OCI-LY7 (cell line): ENCODE measurements around the gene IVNS1ABP. TPM values are rescaled to one million over a fixed set of nuclear protein-coding genes. Genes with fewer than 3 reads are reported as not detected.

Experiments used
- BruUV-seq: library from RNA; stranded (reverse); fragments of 400-500 nt; replicated peaks from 2 replicates; lab custom pipeline; 2021; lab: Mats Ljungman, UMichigan
- CTCF ChIA-PET: fragments of 300-600 bp; sonication (Branson Sonifier 250); formaldehyde crosslinking; loops from one replicate; lab custom pipeline; 2022; ENCODE audit warnings: antibody characterized with exemption; ENCODE audit not compliant: unreplicated experiment; lab: Charles Lee
- POLR2A ChIA-PET: fragments of 300-600 bp; sonication (Branson Sonifier 250); formaldehyde crosslinking; loops from one replicate; lab custom pipeline; 2022; ENCODE audit warnings: antibody characterized with exemption; lab: Charles Lee
- DNase-seq: peaks from one replicate; pipeline ENCODE4 v3.0.0-alpha.2; 2015; ENCODE audit warnings: low spot score
- H2AFZ ChIP-seq: fragments of 200-600 bp; sonication (generic), shearing (Covaris generic); 2 replicates; pipeline ENCODE4 v1.6.1; 2014; ENCODE audit warnings: mild to moderate bottlenecking, antibody characterized with exemption, low read length, moderate library complexity
- H3K27ac ChIP-seq: fragments of 200-600 bp; sonication (generic); 2 replicates; pipeline ENCODE4 v1.5.1; 2014; ENCODE audit warnings: mixed run types, low read depth, mild to moderate bottlenecking, moderate library complexity, low read length, inconsistent platforms; ENCODE audit not compliant: poor library complexity, severe bottlenecking
- H3K36me3 ChIP-seq: fragments of 200-600 bp; sonication (generic); 2 replicates; pipeline ENCODE4 v1.6.1; 2014; ENCODE audit warnings: mild to moderate bottlenecking, antibody characterized with exemption, low read length, moderate library complexity, mixed read lengths; ENCODE audit not compliant: insufficient read depth
- H3K4me1 ChIP-seq: fragments of 200-600 bp; sonication (generic); 2 replicates; pipeline ENCODE4 v1.5.1; 2014; ENCODE audit warnings: mild to moderate bottlenecking, low read length; ENCODE audit not compliant: insufficient read depth, poor library complexity, severe bottlenecking
- H3K4me2 ChIP-seq: fragments of 200-600 bp; sonication (generic); 2 replicates; pipeline ENCODE4 v1.6.1; 2014; ENCODE audit warnings: mild to moderate bottlenecking, low read length
- H3K4me3 ChIP-seq: fragments of 200-600 bp; sonication (generic); 2 replicates; pipeline ENCODE4 v1.5.1; 2014; ENCODE audit warnings: mild to moderate bottlenecking, low read depth, low read length; ENCODE audit not compliant: poor library complexity, severe bottlenecking
- H3K79me2 ChIP-seq: fragments of 200-600 bp; sonication (generic); 2 replicates; pipeline ENCODE4 v1.6.1; 2016; ENCODE audit warnings: low read depth, mild to moderate bottlenecking, low read length, moderate library complexity, mixed read lengths; ENCODE audit not compliant: insufficient read depth
- H3K9me2 ChIP-seq: fragments of 200-600 bp; sonication (generic); 2 replicates; pipeline ENCODE4 v1.6.1; 2016; ENCODE audit warnings: mild to moderate bottlenecking, low read length, mixed read lengths; ENCODE audit not compliant: insufficient read depth
- H3K9me3 ChIP-seq: fragments of 200-600 bp; sonication (generic); 2 replicates; pipeline ENCODE4 v1.6.1; 2014; ENCODE audit warnings: mild to moderate bottlenecking, mixed run types, low read length, mixed read lengths
- H4K20me1 ChIP-seq: fragments of 200-600 bp; sonication (generic); 2 replicates; pipeline ENCODE4 v1.6.1; 2014; ENCODE audit warnings: mild to moderate bottlenecking, antibody characterized with exemption, low read length, moderate library complexity, mixed read lengths; ENCODE audit not compliant: insufficient read depth
- CTCF ChIP-seq: fragments of 200-600 bp; sonication (generic); conservative IDR thresholded peaks from 2 replicates; pipeline ENCODE4 v1.5.1; 2014; ENCODE audit warnings: mild to moderate bottlenecking, antibody characterized with exemption, low read length, moderate library complexity, mixed read lengths
- EZH2phosphoT487 ChIP-seq: fragments of 200-600 bp; sonication (generic); IDR thresholded peaks from 2 replicates; pipeline ENCODE4 v1.6.1; 2018; ENCODE audit warnings: low read depth, borderline replicate concordance, mild to moderate bottlenecking, mixed run types, antibody characterized with exemption, low read length, moderate library complexity, mixed read lengths
- intact Hi-C: fragments of 100-400 bp; cut with micrococcal nuclease; formaldehyde crosslinking; loops from one replicate; pipeline ENCODE4 v1.10.0; 2022; ENCODE audit not compliant: unreplicated experiment
- total RNA-seq, 2 experiments: library from RNA; depleted of rRNA in 1 of 2; stranded (reverse); fragments of >200 nt in 1 of 2; shearing (Covaris generic) in 1 of 2; gene quantifications; 2 replicates each; pipeline ENCODE4 v1.2.3, GENCODE V29; 2014 to 2022

The IVNS1ABP gene
- total RNA-seq, 2 experiments from 2014 or later, result 54.0 to 74.0 TPM

GRCh38 chr1:185317886-185318310 is 855 bp upstream of the IVNS1ABP start:
- H3K4me1 ChIP-seq, result peaks cover 34% of the 10 kb centered on the region

GRCh38 chr1:185316163-185317033 is 645 bp downstream of the IVNS1ABP start:
- no peaks in the 10 kb centered on the region for H3K9me2 ChIP-seq
- H3K79me2 ChIP-seq, result peaks cover 55% of the 10 kb centered on the region
- H3K36me3 ChIP-seq, result peaks cover 46% of the 10 kb centered on the region
- H3K4me3 ChIP-seq, result peak overlapping the region; percentile 87
- DNase-seq, result peak; percentile 85
- CTCF ChIA-PET, result interaction anchor here (0.6 kb wide), 1 partner anchor 1282 kb away, joined by 3 read pairs; no protein-coding TSS in a partner anchor
- TF ChIP-seq EZH2phosphoT487, result no peak
- no peak for TF ChIP-seq CTCF
- no peaks in the 10 kb centered on the region for H3K9me3 ChIP-seq
- POLR2A ChIA-PET, result interaction anchor here (0.6 to 1.5 kb wide), 11 partner anchors 12 to 657 kb away, joined by 3 to 6 read pairs (median 3); partner anchors contain the start of gene RNF2
- H2AFZ ChIP-seq, result peak overlapping the region; percentile 43; the same call in 1 of the 2 replicates
- peaks cover 45% of the 10 kb centered on the region for H4K20me1 ChIP-seq
- peak overlapping the region; percentile 74 for H3K4me2 ChIP-seq
- intact Hi-C loops, result loop anchor here (1.0 to 10.0 kb wide), 8 partner anchors 159 to 1262 kb away; partner anchors contain the start of genes EDEM3, ODR4, RNF2 and SWT1
- H3K4me1 ChIP-seq, result peaks cover 42% of the 10 kb centered on the region
- BruUV-seq, result no TSS peak
- peak overlapping the region; percentile 77 for H3K27ac ChIP-seq

More at GRCh38 chr1:185317886-185318310, 855 bp upstream of the IVNS1ABP start:
- H3K9me3 ChIP-seq, result no peaks in the 10 kb centered on the region
- peak overlapping the region; percentile 87 for H3K4me3 ChIP-seq
- H4K20me1 ChIP-seq, result peaks cover 31% of the 10 kb centered on the region
- DNase-seq, result peak; percentile 65
- no peak for TF ChIP-seq CTCF
- no peak for TF ChIP-seq EZH2phosphoT487
- CTCF ChIA-PET, result interaction anchor here (1.0 kb wide), 1 partner anchor 21 kb away, joined by 3 read pairs; no protein-coding TSS in a partner anchor
- no peaks in the 10 kb centered on the region for H3K9me2 ChIP-seq
- H3K27ac ChIP-seq, result peak overlapping the region; percentile 83
- intact Hi-C loops, result loop anchor here (1.0 to 10.0 kb wide), 8 partner anchors 161 to 1263 kb away; partner anchors contain the start of genes EDEM3, ODR4, RNF2 and SWT1
- peaks cover 40% of the 10 kb centered on the region for H3K79me2 ChIP-seq
- peak overlapping the region; percentile 91 for H3K4me2 ChIP-seq
- H3K36me3 ChIP-seq, result peaks cover 31% of the 10 kb centered on the region
- POLR2A ChIA-PET, result interaction anchor here (0.7 to 1.5 kb wide), 9 partner anchors 9 to 1296 kb away, joined by 3 to 6 read pairs (median 3); partner anchors contain the start of gene RNF2
- H2AFZ ChIP-seq, result peak overlapping the region; percentile 72; the same call in 1 of the 2 replicates
- BruUV-seq, result TSS peak; percentile 86
